ENCODE results near the gene NEURL1. TPM values are rescaled to one million over a fixed set of nuclear protein-coding genes. Genes with fewer than 3 reads are reported as not detected.

NEURL1 gene
- total and polyA plus RNA-seq, 10 of the 15 experiments (the other 5 are each of a cell fraction or from before 2014, with no cell fraction given): 0.02 to 0.05 (median 0.05) TPM; not detected in 6

DNA sequence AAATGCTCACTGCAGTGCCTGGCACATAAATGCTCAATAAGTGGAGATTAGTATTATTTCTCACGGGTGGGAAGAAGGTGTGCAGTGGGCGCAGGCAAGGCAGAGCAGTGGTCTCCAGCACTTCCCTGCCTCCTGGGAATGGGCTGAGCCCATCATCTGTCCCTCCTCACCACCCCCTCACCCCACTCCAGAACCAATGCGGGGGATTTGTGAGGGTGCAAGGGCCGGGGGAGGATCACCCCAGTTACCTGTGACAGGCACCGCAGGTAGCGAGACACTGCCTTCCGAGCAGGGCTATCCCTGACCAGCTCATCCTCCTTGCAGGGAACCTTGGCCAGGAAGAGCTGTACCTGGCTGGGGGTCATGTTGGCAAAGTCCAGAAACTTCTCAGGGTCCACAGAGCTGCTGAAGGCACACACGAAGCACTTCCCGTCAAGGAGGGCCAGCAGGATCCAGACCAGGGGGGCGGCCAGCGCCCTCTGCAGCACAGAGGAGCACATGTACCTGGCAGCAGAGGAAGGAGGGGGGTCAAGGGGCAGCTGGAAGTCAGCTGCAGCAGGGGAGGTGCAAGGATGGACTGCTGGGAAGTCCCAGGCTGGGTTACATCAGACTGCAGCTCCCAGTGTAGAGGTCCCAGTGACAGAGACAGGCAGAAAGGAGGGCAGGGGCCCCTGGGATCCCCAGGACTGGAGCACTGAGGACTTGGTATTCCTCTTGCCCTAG is 17.3 kb upstream of the NEURL1 start (continued):
- TF ChIP-seq CHD4 (IDR thresholded peaks at IDR 0.05) (no peak), PAX8 (IDR thresholded peaks at IDR 0.05) (no peak), JUNB (IDR thresholded peaks at IDR 0.05) (no peak), MXI1 (IDR thresholded peaks at IDR 0.05; ENCODE audit: low read depth, low read length) (no peak), IKZF2 (IDR thresholded peaks at IDR 0.05) (peak; percentile 15 to 16; a peak in 1 of 4 replicates), TAF1 (IDR thresholded peaks at IDR 0.05; ENCODE audit: borderline replicate concordance, low read depth, low read length) (no peak), HDGF (IDR thresholded peaks at IDR 0.05) (peak; percentile 70; the same call in 1 of the 2 replicates), TCF12 (IDR thresholded peaks at IDR 0.05; ENCODE audit: low read depth, low read length) (peak; percentile 68; the same call in 1 of the 2 replicates), RFX5 (IDR thresholded peaks at IDR 0.05; ENCODE audit: low read depth, low read length) (no peak), TARDBP (IDR thresholded peaks at IDR 0.05; ENCODE audit: borderline replicate concordance) (no peak), ZNF217 (IDR thresholded peaks at IDR 0.05) (no peak), BACH1 (IDR thresholded peaks at IDR 0.05; ENCODE audit: borderline replicate concordance) (no peak), TCF3 (IDR thresholded peaks at IDR 0.05; ENCODE audit: borderline replicate concordance, insufficient read depth, low read depth, low read length) (no peak), STAT1 (conservative IDR thresholded peaks at IDR 0.05) (no peak), YBX1 (IDR thresholded peaks at IDR 0.05) (no peak)
- TF ChIP-seq, protein P1, sequence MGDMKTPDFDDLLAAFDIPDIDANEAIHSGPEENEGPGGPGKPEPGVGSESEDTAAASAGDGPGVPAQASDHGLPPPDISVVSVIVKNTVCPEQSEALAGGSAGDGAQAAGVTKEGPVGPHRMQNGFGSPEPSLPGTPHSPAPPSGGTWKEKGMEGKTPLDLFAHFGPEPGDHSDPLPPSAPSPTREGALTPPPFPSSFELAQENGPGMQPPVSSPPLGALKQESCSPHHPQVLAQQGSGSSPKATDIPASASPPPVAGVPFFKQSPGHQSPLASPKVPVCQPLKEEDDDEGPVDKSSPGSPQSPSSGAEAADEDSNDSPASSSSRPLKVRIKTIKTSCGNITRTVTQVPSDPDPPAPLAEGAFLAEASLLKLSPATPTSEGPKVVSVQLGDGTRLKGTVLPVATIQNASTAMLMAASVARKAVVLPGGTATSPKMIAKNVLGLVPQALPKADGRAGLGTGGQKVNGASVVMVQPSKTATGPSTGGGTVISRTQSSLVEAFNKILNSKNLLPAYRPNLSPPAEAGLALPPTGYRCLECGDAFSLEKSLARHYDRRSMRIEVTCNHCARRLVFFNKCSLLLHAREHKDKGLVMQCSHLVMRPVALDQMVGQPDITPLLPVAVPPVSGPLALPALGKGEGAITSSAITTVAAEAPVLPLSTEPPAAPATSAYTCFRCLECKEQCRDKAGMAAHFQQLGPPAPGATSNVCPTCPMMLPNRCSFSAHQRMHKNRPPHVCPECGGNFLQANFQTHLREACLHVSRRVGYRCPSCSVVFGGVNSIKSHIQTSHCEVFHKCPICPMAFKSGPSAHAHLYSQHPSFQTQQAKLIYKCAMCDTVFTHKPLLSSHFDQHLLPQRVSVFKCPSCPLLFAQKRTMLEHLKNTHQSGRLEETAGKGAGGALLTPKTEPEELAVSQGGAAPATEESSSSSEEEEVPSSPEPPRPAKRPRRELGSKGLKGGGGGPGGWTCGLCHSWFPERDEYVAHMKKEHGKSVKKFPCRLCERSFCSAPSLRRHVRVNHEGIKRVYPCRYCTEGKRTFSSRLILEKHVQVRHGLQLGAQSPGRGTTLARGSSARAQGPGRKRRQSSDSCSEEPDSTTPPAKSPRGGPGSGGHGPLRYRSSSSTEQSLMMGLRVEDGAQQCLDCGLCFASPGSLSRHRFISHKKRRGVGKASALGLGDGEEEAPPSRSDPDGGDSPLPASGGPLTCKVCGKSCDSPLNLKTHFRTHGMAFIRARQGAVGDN (IDR thresholded peaks at IDR 0.05): peak; percentile 38; the same call in 1 of the 2 replicates
- TF ChIP-seq, protein P2, sequence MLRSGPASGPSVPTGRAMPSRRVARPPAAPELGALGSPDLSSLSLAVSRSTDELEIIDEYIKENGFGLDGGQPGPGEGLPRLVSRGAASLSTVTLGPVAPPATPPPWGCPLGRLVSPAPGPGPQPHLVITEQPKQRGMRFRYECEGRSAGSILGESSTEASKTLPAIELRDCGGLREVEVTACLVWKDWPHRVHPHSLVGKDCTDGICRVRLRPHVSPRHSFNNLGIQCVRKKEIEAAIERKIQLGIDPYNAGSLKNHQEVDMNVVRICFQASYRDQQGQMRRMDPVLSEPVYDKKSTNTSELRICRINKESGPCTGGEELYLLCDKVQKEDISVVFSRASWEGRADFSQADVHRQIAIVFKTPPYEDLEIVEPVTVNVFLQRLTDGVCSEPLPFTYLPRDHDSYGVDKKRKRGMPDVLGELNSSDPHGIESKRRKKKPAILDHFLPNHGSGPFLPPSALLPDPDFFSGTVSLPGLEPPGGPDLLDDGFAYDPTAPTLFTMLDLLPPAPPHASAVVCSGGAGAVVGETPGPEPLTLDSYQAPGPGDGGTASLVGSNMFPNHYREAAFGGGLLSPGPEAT (IDR thresholded peaks at IDR 0.05; ENCODE audit: low read depth): 0 out of 2 replicates have a peak, but pooled peaks have one; percentile 15
- TF ChIP-seq, protein P3, sequence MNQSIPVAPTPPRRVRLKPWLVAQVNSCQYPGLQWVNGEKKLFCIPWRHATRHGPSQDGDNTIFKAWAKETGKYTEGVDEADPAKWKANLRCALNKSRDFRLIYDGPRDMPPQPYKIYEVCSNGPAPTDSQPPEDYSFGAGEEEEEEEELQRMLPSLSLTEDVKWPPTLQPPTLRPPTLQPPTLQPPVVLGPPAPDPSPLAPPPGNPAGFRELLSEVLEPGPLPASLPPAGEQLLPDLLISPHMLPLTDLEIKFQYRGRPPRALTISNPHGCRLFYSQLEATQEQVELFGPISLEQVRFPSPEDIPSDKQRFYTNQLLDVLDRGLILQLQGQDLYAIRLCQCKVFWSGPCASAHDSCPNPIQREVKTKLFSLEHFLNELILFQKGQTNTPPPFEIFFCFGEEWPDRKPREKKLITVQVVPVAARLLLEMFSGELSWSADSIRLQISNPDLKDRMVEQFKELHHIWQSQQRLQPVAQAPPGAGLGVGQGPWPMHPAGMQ (IDR thresholded peaks at IDR 0.05; ENCODE audit: borderline replicate concordance): no peak
- TF ChIP-seq, protein P4, sequence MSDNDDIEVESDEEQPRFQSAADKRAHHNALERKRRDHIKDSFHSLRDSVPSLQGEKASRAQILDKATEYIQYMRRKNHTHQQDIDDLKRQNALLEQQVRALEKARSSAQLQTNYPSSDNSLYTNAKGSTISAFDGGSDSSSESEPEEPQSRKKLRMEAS (IDR thresholded peaks at IDR 0.05; ENCODE audit: low read depth, low read length): no peak; the same call in 1 of the 2 replicates

Measured in GM12878 (cell line).